NCI-H2227 (cell line): ENCODE results near the gene MS4A14.
"Not testable (repeated sequence)": the region's sequence is repeated elsewhere in the genome, so short reads cannot be mapped to it uniquely, and the experiment has no call there.

Experiments
- DNase-seq: peaks from one replicate; lab custom pipeline; 2025; ENCODE audit not compliant: unreplicated experiment; lab: John Stamatoyannopoulos, UW

Gene MS4A14, protein sequence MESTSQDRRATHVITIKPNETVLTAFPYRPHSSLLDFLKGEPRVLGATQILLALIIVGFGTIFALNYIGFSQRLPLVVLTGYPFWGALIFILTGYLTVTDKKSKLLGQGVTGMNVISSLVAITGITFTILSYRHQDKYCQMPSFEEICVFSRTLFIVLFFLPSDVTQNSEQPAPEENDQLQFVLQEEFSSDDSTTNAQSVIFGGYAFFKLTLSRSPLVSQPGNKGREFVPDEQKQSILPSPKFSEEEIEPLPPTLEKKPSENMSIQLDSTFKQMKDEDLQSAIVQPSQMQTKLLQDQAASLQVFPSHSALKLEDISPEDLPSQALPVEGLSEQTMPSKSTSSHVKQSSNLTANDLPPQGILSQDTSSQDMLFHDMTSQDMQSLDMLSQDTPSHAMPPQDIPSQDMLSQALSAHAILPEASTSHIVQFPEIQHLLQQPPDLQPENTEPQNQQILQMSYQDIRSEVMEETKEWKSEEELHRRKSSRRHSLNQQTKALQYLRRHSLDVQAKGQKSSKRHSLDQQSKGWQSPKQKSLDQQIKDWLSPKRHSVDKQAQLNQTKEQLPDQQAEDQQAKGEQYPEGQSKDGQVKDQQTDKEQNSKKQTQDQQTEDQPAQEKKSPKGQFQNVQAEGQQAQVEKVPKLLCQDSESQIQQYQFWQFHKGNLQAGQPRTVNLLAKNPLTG

DNA sequence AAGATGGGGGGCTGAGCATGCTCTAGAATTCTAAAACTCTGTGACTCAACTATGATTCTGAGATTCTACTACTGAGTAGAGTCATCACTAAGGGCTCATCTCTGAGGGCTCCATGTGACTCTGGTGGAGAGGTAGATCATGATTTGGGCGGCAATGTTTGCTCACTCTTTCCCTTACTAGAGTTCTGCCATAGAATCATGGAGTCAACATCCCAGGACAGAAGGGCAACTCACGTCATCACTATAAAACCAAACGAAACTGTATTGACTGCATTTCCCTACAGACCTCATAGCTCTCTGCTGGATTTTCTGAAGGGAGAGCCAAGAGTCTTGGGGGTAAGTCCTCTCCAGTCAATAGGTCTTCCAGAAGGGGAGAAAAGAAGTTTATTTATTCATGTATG, at the start of gene MS4A14:
TSS of gene MS4A14 (plus strand) at position 78 of the 400 bp plus-strand sequence. CDS start at position 198, 120 bp downstream.
- no peak for DNase-seq

- DNase-seq: no peak
Observed at GRCh38 chr11:60347084-60347797, 49.0 kb upstream of the MS4A14 start.

DNA sequence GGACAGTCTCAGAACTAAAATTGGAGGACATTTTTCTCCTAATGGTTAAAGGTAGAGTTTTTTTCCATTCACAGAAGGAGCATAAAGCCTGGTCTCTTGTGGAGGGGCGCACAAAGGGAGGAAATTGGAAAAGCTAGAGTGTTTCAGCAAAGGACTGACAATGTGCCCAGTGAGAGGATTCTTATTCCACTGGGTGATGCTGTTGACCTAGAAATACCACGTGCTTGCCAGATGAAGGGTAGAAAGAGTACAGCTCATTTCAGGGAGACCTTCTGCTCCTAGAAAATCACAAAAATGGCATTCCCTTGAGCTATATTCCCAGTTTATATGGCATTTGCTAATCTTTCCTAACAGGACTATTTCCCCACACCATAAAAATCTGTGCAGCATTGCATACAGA, 48.1 kb upstream of the MS4A14 start:
- DNase-seq: no peak

DNA sequence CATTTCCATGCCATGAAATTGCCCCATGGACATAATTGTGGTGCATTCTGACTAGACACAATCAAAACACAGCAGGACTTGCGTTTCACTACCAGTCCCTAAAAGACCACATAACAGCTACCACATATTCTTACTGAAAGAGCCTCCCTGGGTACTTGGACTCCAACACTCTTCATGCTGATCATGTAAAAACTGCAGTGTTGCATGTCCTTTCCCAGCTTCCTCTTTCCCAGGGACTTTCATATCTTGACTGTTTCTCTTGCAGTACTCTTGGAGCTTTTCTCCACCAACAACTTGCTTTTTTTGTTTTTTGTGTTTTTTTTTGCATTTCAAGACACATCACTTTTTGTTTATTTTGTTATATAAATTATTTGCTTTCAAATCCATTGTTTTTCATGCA, 46.3 kb upstream of the MS4A14 start:
- DNase-seq: no peak

GRCh38 chr11:60357771-60358170, 38.5 kb upstream of the MS4A14 start:
- no peak for DNase-seq

GRCh38 chr11:60360621-60361020, 35.6 kb upstream of the MS4A14 start:
- no peak for DNase-seq

GRCh38 chr11:60362241-60362640, 34.0 kb upstream of the MS4A14 start:
- DNase-seq: no peak

DNA sequence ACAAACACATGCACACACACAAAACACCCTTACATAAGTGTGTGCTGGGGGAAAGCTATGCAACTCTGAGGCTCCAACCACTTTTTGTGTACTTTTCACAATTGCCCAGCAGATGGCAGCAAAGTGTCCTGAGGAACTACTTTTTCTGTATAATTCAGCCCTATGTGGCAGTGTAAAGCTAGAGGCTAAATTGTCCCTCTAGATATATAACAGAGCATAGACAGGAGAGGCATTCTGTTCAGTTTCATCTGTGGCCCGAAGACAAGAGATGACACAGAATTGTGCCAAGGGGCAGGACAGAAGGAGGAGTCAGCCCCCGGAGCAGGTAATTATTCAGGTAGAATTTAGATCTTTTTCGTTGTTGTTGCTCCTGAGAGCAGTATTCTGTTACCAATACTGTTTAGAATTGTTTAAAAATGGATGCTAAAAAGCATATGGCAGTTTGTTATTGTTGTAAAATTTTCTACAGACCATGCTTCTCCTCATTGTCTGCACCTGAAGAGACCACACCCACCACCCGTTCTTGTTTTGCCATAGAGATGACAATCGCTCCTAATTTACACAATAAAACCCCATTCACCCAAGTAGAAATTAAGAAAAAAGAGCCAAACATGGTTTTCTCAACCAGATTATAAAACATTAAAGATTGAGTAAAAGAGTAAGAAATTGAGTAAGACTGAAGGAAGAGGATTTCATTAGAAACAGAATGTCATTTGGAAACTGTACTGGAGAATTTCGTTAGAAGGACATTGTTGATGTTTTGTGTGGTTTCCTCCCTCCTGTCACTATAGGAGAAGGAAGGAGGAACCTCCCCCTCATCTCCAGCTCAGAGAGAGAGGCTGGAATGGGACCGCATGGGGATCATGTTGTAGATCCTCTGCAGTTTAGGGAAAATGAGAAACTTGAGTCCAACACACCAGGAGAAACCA, 32.5 kb upstream of the MS4A14 start:
- DNase-seq: peak; percentile 56

- not testable (repeated sequence) for DNase-seq
Observed at GRCh38 chr11:60366262-60366904, 29.9 kb upstream of the MS4A14 start.

GRCh38 chr11:60367009-60367408, 29.2 kb upstream of the MS4A14 start:
- DNase-seq: no peak

GRCh38 chr11:60367896-60368295, 28.4 kb upstream of the MS4A14 start:
- DNase-seq: no peak

GRCh38 chr11:60370252-60370810, 25.9 kb upstream of the MS4A14 start:
- DNase-seq: no peak

DNA sequence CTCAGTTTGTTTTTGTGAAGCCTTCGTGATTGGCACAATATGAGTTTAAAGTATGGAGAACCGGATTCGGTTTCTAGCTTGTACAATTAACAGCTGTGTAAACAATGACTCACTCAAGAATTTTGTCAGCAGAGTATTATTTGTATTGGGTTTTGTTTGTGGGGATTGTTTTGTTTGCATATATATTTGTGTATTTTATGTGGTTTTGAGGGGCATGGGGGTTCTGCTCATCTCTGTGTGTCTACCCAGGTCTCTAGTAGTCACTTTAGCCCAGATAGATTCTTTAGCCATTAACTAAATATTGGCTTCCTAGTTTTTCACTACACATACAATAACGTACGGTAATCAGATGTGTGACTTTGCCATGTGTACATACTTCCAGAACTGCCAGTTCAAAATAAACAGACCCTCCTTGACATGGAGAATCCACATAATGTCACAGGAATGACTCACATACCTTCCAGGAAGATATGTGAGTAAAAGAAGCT, 25.4 kb upstream of the MS4A14 start:
- no peak for DNase-seq

GRCh38 chr11:60371386-60371785, 24.9 kb upstream of the MS4A14 start:
- no peak for DNase-seq

GRCh38 chr11:60371854-60372253, 24.4 kb upstream of the MS4A14 start:
- DNase-seq: no peak

GRCh38 chr11:60372767-60373166, 23.5 kb upstream of the MS4A14 start:
- no peak for DNase-seq

GRCh38 chr11:60375316-60375715, 20.9 kb upstream of the MS4A14 start:
- no peak for DNase-seq

- no peak for DNase-seq
Observed at GRCh38 chr11:60376601-60377000, 19.7 kb upstream of the MS4A14 start.

DNA sequence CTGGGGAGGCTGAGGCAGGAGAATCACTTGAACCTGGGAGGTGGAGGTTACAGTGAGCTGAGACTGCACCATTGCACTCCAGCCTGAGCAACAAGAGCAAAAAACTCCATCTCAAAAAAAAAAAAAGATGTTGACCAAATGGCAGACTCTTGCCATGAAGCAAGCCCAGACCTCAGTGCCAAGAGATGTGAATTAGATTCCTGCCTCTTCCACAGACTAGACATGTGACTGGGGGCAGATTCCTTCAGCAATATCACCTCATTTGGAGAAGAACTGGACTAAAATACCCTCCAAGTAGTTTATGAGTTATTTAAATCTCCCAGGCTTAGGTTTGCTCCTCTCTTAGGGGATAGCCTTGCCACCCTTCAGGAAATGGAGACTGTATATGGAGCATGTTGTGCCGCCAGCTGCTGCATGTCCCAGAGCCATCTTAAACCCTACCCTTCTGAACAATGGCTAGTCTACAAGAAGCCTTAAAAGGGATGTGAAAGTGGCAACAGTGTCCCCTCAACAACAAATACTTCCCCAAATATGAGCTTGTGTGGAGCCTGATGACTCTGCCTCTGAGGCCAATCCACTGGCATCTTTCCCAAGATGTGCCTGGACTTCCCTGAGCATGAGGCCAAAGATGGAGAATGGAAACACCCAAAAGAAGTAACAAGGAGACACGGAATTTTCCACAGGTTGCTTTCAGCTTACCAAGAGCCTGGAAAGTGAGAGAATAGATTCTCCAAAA, 18.7 kb upstream of the MS4A14 start:
- DNase-seq: no peak
